SK-N-MC (cell line): ENCODE data around the gene MSH5.

Experiments used
- DNase-seq: peaks from one replicate; pipeline ENCODE4 v3.0.0-alpha.2; 2011; ENCODE audit warnings: low read depth, low spot score
- H3K27ac ChIP-seq: fragments of 200-600 bp; sonication (generic); 2 replicates; pipeline ENCODE4 v1.5.1; 2016; ENCODE audit warnings: mixed run types
- H3K36me3 ChIP-seq: fragments of 200-600 bp; sonication (generic); 2 replicates; pipeline ENCODE4 v1.6.1; 2017; ENCODE audit warnings: antibody characterized with exemption, low read length, mixed read lengths; ENCODE audit not compliant: insufficient read depth
- H3K4me3 ChIP-seq: fragments of 200-600 bp; sonication (generic); 2 replicates; pipeline ENCODE4 v1.5.1; 2016
- H3K9ac ChIP-seq: fragments of 200-600 bp; sonication (generic); 2 replicates; pipeline ENCODE4 v1.8.0; 2017; ENCODE audit warnings: mixed run types, mixed read lengths; ENCODE audit not compliant: insufficient read length
- H3K9me3 ChIP-seq: fragments of 200-600 bp; sonication (generic); 2 replicates; pipeline ENCODE4 v1.6.1; 2017; ENCODE audit warnings: low read depth, mild to moderate bottlenecking, antibody characterized with exemption, low read length, moderate library complexity, mixed read lengths
- EZH2 ChIP-seq: fragments of 200-600 bp; sonication (generic); IDR thresholded peaks from one replicate; pipeline ENCODE4 v1.6.1; 2017; ENCODE audit warnings: antibody characterized with exemption
- FOXP2 ChIP-seq: optimal IDR thresholded peaks from 2 replicates; pipeline ENCODE3; 2011; ENCODE audit warnings: mild to moderate bottlenecking, moderate library complexity; ENCODE audit not compliant: insufficient read depth; ENCODE audit errors: extremely low read length, control extremely low read depth
- POLR2AphosphoS5 ChIP-seq: IDR thresholded peaks from 2 replicates; pipeline ENCODE4 v1.6.1; 2012; ENCODE audit warnings: mild to moderate bottlenecking, low read depth, low read length, borderline replicate concordance

The MSH5 gene

GRCh38 chr6:31765910-31766794 is 26.3 kb downstream of the MSH5 start:
- Histone ChIP-seq H3K27ac (no peak overlapping the region), H3K4me3 (no peak overlapping the region), H3K36me3 (peaks cover 24% of the 10 kb centered on the region), H3K9ac (no peak overlapping the region), H3K9me3 (no peaks in the 10 kb centered on the region)
- DNase-seq, result no peak
- TF ChIP-seq EZH2 (no peak), POLR2AphosphoS5 (no peak), FOXP2 (no peak)

GRCh38 chr6:31767096-31767645 is 27.4 kb downstream of the MSH5 start:
- Histone ChIP-seq H3K4me3 (no peak overlapping the region), H3K36me3 (peaks cover 14% of the 10 kb centered on the region), H3K9ac (no peak overlapping the region), H3K9me3 (no peaks in the 10 kb centered on the region), H3K27ac (no peak overlapping the region)
- TF ChIP-seq EZH2 (no peak), FOXP2 (no peak), POLR2AphosphoS5 (no peak)
- no peak for DNase-seq

- DNase-seq, result no peak
- Histone ChIP-seq H3K36me3 (peaks cover 1% of the 10 kb centered on the region; the same call in 1 of the 2 replicates), H3K9ac (no peak overlapping the region), H3K9me3 (no peaks in the 10 kb centered on the region), H3K27ac (no peak overlapping the region), H3K4me3 (no peak overlapping the region)
- TF ChIP-seq POLR2AphosphoS5, result no peak
- TF ChIP-seq EZH2, result no peak
- TF ChIP-seq FOXP2, result no peak
Measured at GRCh38 chr6:31768363-31769257, 28.8 kb downstream of the MSH5 start.

GRCh38 chr6:31769684-31770371 is 30.0 kb downstream of the MSH5 start:
- no peak for DNase-seq
- H3K4me3 ChIP-seq, result no peak overlapping the region
- TF ChIP-seq POLR2AphosphoS5 (no peak), FOXP2 (no peak), EZH2 (no peak)
- no peak overlapping the region for H3K9ac ChIP-seq
- H3K9me3 ChIP-seq, result no peaks in the 10 kb centered on the region
- H3K36me3 ChIP-seq, result no peaks in the 10 kb centered on the region
- no peak overlapping the region for H3K27ac ChIP-seq

GRCh38 chr6:31770860-31771259 is 31.1 kb downstream of the MSH5 start:
- no peak overlapping the region for H3K4me3 ChIP-seq
- no peaks in the 10 kb centered on the region for H3K9me3 ChIP-seq
- no peaks in the 10 kb centered on the region for H3K36me3 ChIP-seq
- no peak for DNase-seq
- no peak overlapping the region for H3K9ac ChIP-seq
- H3K27ac ChIP-seq, result no peak overlapping the region
- TF ChIP-seq FOXP2, result no peak

GRCh38 chr6:31771992-31772358 is 32.2 kb downstream of the MSH5 start:
- Histone ChIP-seq H3K9ac (no peak overlapping the region), H3K36me3 (no peaks in the 10 kb centered on the region), H3K4me3 (no peak overlapping the region), H3K9me3 (no peaks in the 10 kb centered on the region), H3K27ac (no peak overlapping the region)
- DNase-seq, result no peak
- TF ChIP-seq POLR2AphosphoS5 (no peak), FOXP2 (no peak), EZH2 (no peak)

GRCh38 chr6:31775184-31775583 is 35.4 kb downstream of the MSH5 start:
- Histone ChIP-seq H3K27ac (no peak overlapping the region), H3K36me3 (peaks cover 25% of the 10 kb centered on the region), H3K9ac (no peak overlapping the region), H3K9me3 (no peaks in the 10 kb centered on the region), H3K4me3 (no peak overlapping the region)
- no peak for DNase-seq
- TF ChIP-seq FOXP2 (no peak), POLR2AphosphoS5 (no peak), EZH2 (no peak)
